ENCODE results near the gene SNX20. TPM values are rescaled to one million over a fixed set of nuclear protein-coding genes. Genes with fewer than 3 reads are reported as not detected.

SNX20 gene
- total RNA-seq, 1 experiment from 2014 or later, result not detected

- no peak overlapping the region for H3K18ac ChIP-seq (ENCODE audit: insufficient read length, low read depth, low read length)
- WGBS (ENCODE audit: extremely low coverage, insufficient read length, low lambda C conversion rate), result no CpG with 5 or more reads among the region's 6 CpGs
- no peaks in the 10 kb centered on the region for H3K23me2 ChIP-seq (ENCODE audit: insufficient read length, low read depth, low read length, poor library complexity, severe bottlenecking)
- no peak overlapping the region for H2BK12ac ChIP-seq (ENCODE audit: insufficient read length, low read depth, low read length)
- H3K9ac ChIP-seq (ENCODE audit: extremely low read depth, insufficient read length, low read length), result no peak overlapping the region
- H4K20me1 ChIP-seq (ENCODE audit: control insufficient read depth, insufficient read depth, insufficient read length), result no peaks in the 10 kb centered on the region
- Mint-ChIP-seq H3K4me3 (no peak overlapping the region), H3K27ac (no peak overlapping the region), H3K36me3 (ENCODE audit: insufficient read depth in 1 of 3, low read depth in 3 of 3) (peaks cover 8 to 17% (median 11%) of the 10 kb centered on the region in 3 experiments), H3K4me1 (peaks cover 7 to 15% of the 10 kb centered on the region in 2 experiments; a peak in 3 of 4 replicates), H3K27me3 (ENCODE audit: low read depth) (peaks cover 5% of the 10 kb centered on the region), H3K9me3 (peaks cover 23 to 25% of the 10 kb centered on the region in 2 experiments)
- no peak for DNase-seq
- H3K27me3 ChIP-seq (ENCODE audit: insufficient read depth, low read length), result no peaks in the 10 kb centered on the region
- no peak overlapping the region for H2AFZ ChIP-seq (ENCODE audit: low read length)
- peaks cover 10% of the 10 kb centered on the region for H3K9me3 ChIP-seq (ENCODE audit: control insufficient read depth, low read depth, low read length)
- no peak overlapping the region for H3T11ph ChIP-seq (ENCODE audit: low read length)
- H3K56ac ChIP-seq (ENCODE audit: insufficient read length, low read depth, low read length), result no peak overlapping the region
- no peak overlapping the region for H4K5ac ChIP-seq (ENCODE audit: insufficient read length, low read depth, low read length)
- no peak overlapping the region for H4K91ac ChIP-seq (ENCODE audit: insufficient read length, low read depth, low read length)
- no peak overlapping the region for H4K8ac ChIP-seq (replicated peaks; ENCODE audit: insufficient read length, low read depth, low read length)
- H3K79me1 ChIP-seq (ENCODE audit: insufficient read depth, low read depth, low read length, poor library complexity, severe bottlenecking), result no peaks in the 10 kb centered on the region
- no peak overlapping the region for H2AK5ac ChIP-seq (ENCODE audit: insufficient read length, low read length)
- no peak overlapping the region for H3K4me2 ChIP-seq (ENCODE audit: insufficient read depth, insufficient read length, low read length)
- no peaks in the 10 kb centered on the region for H3K79me2 ChIP-seq (ENCODE audit: insufficient read depth, low read length)
- no peak overlapping the region for H2BK15ac ChIP-seq (ENCODE audit: low read depth, low read length)
- H3K14ac ChIP-seq (ENCODE audit: insufficient read depth, low read length), result no peak overlapping the region; the same call in 1 of the 2 replicates
- H2BK120ac ChIP-seq (ENCODE audit: low read depth, low read length, poor library complexity, severe bottlenecking), result no peak overlapping the region
- H2BK20ac ChIP-seq (ENCODE audit: low read depth, low read length, poor library complexity, severe bottlenecking), result no peak overlapping the region
- TF ChIP-seq CTCF (conservative IDR thresholded peaks at IDR 0.05), result no peak
- no peaks in the 10 kb centered on the region for H3K4me1 ChIP-seq (ENCODE audit: insufficient read depth, low read length)
- H2BK5ac ChIP-seq (ENCODE audit: insufficient read length, low read length), result no peak overlapping the region
- no peak overlapping the region for H3K27ac ChIP-seq (ENCODE audit: insufficient read length, low read depth, low read length)
- H3K23ac ChIP-seq (ENCODE audit: insufficient read length, low read depth, low read length), result no peak overlapping the region
- H3K4ac ChIP-seq (ENCODE audit: low read depth, low read length), result no peak overlapping the region
Measured at GRCh38 chr16:50670476-50670875, 10.6 kb downstream of the SNX20 start.

All from H9 (cell line).